ENCODE measurements around the gene EIF3M.
"Not testable (repeated sequence)": the region's sequence is repeated elsewhere in the genome, so short reads cannot be mapped to it uniquely, and the experiment has no call there.

EIF3M gene

GRCh38 chr11:32597921-32598320, 14.3 kb downstream of the EIF3M start:
- DNase-seq = no peak

DNA sequence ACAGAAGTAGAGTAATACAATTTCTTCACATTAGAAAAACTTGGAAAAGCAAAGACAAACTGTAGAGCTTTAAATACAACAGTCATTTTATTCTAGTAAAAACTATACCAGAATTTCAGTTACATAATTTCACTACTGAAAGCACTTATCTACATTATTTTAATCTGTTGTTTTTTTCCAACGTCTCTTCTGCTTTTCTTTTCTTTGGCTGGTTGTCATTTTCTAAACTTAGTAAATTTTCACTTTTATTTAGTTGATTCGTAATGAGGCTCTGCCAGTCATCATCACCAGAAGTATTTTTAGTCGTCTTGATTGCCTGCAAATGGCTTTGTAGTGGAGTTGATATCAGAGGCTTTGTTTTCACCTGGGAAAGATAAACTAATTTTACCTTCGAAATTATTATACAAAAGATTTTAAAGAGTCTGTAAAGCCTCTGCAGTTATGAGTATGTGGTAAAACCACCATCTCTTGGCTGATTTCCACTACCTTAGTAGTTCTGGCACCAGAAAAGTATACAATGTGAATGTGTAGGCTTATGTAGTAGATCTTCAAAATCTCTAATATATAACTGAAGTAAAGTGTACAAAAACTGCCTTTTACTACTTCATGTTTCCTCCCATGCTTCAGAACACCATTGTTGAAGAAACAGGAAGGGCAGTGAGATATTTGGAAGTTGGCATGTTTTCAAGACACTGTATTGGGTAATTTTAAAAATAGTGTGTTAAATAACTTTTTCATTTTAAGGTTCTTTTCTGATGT, 19.2 kb downstream of the EIF3M start:
- no peak for DNase-seq

DNA sequence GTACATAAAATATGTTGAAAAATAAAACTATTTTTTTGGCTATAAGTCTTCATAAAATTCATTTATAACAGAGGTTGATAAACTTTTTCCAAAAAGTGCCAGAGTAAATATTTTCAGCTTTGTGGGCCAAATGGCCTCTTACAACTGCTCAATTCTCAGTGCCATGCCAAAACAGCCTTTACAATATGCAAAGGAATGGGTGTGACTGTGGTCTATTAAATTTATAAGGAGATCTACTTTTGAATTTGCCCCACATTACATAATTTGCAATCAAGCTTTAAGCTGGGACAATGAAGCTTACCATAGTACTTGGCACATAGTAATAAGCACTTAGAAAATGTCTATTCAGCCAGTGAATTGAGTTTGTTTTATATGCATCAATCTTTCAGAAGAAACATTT, 22.6 kb downstream of the EIF3M start:
- no peak for DNase-seq

DNA sequence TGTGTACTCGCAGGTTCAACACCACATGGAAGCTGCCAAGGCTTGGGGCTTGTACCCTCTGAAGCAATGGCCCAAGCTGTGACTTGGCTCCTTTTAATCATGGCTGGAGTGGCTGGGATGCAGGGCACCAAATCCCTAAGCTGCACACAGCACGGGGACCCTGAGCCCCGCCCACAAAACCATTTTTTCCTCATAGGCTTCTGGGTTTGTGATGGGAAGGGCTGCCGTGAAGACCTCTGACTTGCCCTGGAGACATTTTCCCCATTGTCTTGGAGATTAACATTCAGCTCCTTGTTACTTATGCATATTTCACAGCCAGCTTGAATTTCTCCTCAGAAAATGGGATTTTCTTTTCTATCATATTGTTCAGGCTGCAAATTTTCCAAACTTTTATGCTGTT, 25.2 kb downstream of the EIF3M start:
- not testable (repeated sequence) for DNase-seq

GRCh38 chr11:32610797-32611352, 27.2 kb downstream of the EIF3M start:
- no peak for DNase-seq

DNA sequence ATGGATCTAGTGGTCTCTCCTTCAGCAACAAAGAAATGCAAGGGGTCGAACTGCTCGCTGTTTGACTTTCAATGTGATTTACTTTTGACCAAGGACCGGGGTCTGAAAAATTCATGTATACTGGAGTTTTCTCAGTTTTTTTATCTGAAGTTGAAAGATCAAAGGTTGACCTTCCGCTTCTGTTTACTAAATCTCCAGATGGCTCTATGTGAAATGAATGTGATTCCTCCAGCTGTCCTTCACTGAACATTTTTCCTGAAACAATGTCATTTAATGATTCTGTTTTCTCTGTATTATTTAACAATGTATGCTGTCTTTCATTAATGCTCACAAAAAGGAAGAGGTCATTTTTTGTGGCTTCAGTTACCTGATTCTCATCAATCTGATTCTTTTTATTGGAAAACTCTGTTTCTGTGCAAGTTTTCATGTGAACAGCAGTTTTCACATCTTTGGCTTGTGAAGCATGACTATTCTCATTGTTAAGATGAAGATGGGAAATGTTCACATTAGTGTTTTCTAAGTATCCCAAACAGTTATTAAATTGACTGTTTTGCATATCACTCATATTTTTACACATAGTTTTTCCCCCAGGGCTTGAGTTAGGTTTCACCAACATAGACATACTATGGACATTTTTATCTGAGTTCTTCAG, 30.0 kb downstream of the EIF3M start:
- no peak for DNase-seq

GRCh38 chr11:32615422-32615821, 31.8 kb downstream of the EIF3M start:
- no peak for DNase-seq

DNA sequence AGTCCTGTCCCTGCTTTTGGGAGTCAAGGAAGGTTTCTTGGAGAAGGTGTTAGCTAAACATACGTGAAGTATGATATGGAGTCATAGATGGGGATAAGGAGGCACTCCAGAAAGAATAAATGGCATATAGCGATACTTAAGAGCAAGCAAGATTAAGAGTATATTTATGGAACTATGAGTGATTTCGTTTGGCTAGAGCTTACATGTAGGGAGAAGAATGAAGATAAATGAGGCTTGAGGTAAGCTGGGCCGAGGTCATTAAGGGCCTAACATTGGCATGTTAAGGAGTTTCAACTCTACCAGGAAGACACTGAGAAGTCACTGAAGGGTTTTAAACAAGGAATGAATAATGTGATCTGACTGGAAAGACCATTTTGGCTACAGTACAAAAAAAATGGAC, 33.3 kb downstream of the EIF3M start:
- DNase-seq = no peak

- no peak for DNase-seq
Observed at GRCh38 chr11:32630844-32631243, 47.2 kb downstream of the EIF3M start.

GRCh38 chr11:32635819-32636218, 52.2 kb downstream of the EIF3M start:
- DNase-seq = no peak

- no peak for DNase-seq
Observed at GRCh38 chr11:32641361-32641760, 57.7 kb downstream of the EIF3M start.

DNA sequence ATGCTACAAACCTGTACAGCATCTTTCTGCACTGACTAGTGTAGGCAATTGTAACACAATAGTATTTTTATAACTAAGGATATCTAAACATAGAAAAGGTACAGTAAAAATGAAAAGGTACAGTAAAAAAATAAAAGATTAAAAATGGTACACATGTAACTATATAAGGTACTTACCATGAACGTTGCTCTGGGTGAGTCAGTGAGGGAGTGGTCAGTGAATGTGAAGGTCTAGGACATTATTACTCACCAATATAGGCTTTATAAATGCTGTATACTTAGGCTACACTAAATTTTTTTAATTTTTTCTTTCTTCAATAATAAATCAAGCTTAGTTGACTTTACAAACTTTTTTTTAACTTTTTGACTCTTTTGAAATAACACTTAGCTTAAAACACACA, 59.9 kb downstream of the EIF3M start:
- no peak for DNase-seq

All from NCI-H774 (cell line).